NCI-H1694 treated with DMSO at 0.1 percent for 48 hours (cell line): ENCODE data around the gene TNFRSF8.

Experiments used
- DNase-seq: peaks from one replicate; lab custom pipeline; 2025; lab: John Stamatoyannopoulos, UW

TNFRSF8 gene

GRCh38 chr1:12191242-12192032 is 128.3 kb downstream of the TNFRSF8 start:
- DNase-seq: no peak
